Stimulated activated CD4-positive, alpha-beta T cell treated with anti-CD3 and anti-CD28 coated beads, TNF-alpha, amount 100 ng/mL, for 4 hours (primary cell): ENCODE results near the gene ATG4D.
A peak's percentile ranks its signal among the peaks of the same experiment; 100 is the strongest.

Experiments used
- DNase-seq, 3 experiments: peaks; one replicate each; pipeline ENCODE4 v3.0.0-alpha.2; 2020; ENCODE audit warnings: low read depth in 3 of 3

Gene ATG4D

DNA sequence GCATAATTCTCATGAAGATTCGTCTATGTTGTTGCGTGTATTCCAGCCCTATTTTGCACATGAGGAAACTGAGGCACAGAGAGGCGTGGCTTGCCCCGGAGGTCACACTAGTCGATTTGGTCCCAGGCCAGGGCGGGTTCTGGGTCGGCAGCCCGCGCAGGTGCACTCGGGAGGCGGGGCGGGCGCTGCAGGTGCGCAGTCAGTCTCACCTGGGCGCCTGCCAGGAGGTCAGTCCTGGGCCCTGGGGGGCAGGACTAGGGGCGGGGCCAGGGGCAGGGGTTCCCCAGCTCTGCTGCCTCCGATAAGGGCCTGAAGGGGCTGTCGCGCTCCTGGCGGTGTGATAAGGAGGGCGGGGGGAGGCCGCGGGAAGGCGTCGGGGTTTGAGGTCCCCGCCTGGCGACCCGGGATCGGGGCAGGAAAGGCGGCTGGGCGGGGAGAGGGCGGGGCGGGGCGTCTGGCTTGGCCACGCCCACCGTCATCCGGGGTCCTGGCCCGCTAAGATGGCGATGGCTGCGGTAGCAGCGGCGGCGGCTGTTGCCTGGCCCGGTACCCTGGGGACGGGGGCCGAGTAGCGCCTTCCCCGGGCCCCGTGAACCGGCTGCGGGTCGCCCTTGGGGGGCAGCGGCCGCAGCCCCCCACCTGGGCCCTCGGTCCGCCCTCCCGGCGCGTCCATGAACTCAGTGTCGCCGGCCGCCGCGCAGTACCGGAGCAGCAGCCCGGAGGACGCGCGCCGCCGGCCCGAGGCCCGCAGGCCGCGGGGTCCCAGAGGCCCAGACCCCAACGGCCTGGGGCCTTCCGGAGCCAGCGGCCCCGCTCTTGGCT is at the start of gene ATG4D:
ATG4D (plus strand) TSS at position 485 of the 822 bp plus-strand sequence; CDS start at position 672, 187 bp downstream.
- DNase-seq, result peak; percentile 55 to 80 (median 69)

DNA sequence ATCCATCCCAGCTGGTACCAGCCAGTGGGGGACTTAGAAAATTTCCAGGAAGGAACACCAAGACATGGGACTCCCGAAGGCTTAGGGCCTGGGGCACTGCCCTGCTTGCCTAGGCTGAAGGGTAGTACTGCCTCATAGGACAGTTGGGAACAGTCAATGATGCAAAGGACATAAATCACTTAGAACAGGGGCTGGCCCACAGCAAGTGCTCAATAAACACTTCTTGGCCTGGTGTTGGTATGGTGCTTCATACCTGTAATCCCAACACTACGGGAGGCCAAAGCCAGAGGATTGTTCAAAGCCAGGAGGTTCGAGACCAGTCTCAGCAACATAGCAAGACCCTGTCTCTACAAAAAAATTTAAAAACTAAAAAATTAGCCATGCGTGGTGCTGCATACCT is 46.3 kb upstream of the ATG4D start:
- no peak for DNase-seq

DNA sequence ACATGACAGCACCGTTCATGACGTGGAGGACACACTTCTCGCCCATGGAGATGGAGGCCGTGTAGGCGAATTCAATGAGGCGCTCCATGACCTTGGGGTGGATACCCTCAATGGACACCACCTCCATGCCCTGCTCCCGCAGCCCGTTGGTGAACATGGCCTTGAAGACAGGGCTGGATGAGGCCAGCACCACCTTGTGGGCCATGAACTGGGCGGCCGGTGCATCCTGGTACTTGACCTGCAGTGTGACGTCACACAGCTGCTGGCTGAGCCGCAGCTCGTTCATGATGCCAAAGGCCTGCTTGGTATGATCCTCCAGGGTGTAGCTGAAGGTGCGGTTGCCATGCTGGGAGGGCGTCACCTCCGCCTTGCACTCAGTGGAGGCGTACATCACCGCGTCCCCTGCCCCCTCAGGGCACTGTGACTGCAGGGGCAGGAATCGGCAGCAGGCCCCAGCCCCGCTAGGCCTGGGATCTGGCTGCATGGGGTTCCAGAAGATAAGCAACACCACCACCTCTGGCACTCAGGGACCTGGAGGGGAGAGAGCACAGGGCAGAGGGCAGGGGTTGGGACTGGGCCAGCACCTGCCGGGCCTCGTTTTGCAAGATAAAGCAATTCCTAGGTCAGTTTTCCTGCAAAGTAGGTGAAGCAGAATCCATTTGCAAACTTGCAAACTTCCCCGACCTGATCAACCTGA is 44.0 kb upstream of the ATG4D start:
- DNase-seq, result no peak

DNA sequence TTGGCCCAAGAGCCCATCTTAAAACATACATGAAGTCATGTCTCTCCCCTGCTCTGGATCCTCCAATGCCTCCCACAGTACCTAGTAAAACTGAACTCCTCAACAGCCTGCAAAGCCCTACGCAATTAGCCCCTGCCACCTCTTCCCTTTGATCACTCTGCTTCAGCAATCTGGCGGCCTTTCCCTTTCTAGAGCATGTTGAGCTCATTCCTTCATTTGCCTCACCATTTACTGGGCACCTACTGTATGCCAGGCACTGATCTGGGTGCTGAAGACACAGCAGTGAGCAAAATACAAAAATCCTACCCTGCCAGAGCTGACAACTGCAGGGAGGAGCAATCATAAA is 43.5 kb upstream of the ATG4D start:
- no peak for DNase-seq

DNA sequence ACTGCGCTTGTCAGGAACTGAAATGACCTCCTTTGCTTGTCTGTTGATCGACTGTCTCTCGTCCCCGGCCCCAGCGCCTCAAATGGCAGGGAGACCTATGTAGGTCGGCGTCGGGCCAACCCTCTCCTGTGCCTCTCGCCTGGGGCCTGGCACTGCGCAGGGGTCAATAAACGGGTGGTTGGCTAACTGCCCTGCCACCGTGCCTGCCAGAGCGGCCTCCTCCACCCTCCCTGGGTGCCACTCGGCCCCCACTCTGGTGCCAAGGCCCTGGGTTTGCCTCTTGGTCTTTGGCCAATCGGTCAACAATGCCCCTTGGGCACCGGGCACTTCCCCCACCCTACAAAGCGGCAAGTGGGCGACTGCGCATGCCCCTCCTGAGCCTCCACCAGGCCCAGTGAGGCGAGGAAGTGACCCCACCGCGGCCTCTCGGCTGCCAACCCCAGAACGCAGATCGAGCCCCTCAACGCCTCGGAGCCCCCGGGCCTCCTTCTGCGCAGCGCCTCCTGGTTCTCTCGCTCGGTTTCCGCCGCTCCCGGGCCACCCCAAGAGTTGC is 41.7 kb upstream of the ATG4D start:
- DNase-seq, result peak; percentile 12 to 47 (median 15)

DNA sequence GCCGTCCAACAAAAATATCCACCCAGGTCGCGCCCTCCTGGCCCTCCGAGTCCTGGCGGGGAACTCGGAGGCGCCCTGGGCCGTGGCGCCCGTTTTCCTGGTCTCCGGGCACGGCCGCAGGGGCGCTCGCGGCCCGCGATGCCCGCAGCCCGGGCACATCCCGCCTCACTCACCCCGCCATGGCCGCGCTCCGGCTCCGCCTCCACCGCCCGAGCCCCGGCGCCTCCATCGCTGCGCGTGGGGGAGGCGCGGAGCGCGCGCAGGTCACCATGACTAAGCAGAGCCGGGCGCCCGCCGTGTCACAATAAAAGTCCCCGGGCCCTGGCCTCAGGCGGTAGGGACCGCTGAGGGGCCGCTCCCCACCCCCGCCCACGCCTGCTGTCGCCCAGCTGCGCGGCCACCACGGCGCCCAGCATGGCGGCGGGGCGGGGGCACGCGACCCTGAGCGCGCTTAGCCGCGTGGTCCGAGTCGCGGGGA is 41.1 kb upstream of the ATG4D start:
- DNase-seq, result peak; percentile 81 to 82 (median 81)

DNA sequence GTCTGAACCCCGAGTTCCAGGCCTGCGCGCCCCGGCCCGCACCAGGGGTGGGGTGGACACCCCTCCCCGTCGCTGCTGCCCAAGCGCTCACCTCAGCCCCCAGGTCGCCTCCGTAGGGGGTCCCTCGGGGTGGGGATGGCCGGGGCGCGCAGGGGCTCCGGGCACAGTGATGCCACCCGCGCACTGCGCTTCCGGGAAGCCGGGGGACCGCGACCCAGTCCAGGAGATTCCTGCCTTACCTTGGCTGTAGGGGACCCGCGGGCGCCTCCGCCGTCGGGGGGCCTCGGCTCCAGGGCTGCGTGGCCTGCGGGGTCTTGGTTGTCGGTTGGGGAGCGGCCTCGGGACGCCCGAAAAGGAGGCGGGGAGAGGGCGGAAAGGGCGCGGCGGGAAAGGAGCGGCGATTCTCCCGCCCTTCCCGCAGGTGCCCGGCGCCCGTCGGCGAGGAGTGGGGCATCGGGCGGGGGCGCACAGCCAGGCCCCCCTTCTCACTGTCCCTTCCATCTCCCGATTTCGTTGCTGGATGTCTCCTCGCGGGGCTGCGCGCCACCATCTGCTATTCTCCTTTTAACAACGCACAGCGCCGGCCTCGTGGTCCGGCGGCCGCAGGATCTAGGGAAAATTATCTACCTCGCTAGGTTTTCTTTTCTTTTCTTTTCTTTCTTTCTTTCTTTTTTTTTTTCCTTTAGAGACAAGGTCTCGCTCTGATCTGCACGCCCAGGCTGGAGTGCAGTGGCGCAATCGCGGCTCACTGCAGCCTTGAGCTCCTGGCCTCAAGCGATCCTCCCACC is 40.5 kb upstream of the ATG4D start, which contains the start of gene KEAP1:
KEAP1 (minus strand) TSS at position 355 of the 788 bp plus-strand sequence. CDS start 3,323 bp downstream, outside the sequence.
- DNase-seq, result peak in 1 of 3 experiments; percentile 30

DNA sequence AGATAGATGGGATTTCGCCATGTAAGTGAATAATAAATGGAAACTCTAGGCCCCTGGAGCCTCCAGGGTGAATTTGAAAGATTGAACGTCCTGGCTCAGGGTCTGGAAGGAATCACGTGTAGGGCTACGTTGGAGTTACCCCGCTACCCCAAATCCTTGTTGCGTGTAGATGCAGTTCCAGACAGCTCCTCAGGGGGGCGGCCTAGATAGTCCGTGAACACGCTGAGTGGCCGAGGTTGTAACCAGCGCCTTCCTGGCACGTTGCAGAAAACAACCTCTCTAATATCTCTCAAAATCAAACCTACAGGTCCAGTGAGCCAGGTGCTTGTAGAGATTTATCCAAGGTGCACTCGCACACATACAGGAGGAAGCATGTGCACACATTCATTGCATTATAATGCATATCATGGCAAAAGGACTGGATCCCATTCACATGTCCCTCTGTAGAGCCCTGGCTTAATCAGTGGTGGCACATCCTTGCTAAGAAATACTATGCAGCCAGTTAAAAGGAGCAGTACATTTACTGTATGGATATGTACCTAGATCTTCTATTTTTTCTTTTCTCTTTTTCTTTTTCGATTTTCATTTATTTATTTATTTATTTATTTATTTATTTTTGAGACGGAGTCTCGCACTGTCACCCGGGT is 38.0 kb upstream of the ATG4D start:
- DNase-seq, result peak; percentile 65 to 74 (median 66)

DNA sequence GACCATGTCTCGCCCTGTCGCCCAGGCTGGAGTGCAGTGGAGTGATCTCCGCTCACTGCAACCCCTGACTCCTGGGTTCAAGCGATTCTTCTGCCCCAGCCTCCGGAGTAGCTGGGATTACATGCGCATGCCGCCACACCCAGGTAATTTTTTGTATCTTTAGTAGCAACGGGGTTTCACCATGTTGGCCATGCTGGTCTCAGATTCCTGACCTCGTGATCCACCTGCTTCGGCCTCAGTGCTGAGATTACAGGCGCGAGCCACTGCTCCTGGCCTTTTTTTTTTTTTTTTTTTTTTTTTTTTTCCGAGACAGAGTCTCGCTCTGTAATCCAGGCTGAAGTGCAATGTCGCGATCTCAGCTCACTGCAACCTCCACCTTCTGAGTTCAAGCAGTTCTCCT is 35.7 kb upstream of the ATG4D start:
- DNase-seq, result no peak

DNA sequence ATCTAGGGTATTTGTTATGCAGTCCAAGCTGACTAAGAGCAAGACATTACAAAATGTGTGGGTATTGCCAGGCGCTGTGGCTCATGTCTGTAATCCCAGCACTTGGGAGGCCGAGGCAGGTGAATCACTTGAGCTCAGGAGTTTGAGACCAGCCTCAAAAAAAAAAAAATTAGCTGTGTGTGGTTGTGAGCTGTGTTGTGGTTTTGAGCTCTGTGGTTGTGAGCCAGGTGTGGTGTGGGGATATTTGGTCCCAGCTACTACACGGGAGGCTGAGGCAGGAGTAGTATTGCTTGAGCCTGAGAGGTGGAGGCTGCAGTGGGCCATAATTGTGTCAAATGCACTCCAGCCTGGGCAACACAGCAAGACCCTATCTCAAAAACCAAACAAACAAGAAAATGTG is 35.0 kb upstream of the ATG4D start:
- no peak for DNase-seq

DNA sequence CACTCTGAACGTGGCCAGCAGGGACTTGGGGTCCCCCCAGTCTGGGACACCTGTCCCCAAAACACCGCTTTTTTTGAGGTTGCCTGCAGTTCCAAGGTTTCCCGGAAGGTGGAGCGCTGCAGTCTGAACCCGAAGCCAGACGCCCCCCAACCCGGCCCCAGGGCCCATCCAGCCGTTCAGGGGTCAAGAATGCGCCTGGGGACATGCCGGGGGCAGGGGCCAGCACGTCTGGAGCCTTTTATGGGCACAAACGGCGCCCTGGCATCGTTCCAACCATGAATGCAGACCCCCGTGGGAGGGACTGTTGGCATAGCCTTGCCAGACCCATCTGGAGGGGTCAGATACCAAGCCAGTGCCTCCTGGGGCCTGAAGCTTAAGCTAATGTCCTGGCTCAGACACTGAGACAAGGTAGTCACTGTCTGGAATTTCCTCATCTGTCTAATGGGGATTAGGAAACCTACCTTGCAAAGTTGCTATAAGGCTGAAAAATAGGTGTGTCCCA is 33.4 kb upstream of the ATG4D start:
- DNase-seq, result peak; percentile 32 to 38 (median 37)

DNA sequence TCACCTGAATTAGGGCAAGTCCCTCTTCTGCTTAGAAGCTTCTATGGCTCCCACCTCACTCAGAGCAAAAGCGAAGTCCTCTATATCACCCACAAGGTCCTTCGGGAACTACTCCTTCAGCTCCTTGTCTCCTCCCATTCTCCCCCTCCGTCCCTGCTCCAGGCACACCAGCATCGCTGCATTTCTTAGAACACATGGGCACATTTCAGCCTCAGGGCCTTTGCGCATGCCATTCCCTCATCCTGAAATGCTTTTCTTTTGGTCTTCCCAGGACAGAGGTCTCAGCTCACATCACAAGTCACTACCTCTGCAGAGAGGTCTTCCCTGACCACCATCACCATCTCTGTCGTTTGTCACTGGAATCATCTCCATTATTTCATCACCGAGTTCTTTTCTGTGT is 30.5 kb upstream of the ATG4D start:
- no peak for DNase-seq

DNA sequence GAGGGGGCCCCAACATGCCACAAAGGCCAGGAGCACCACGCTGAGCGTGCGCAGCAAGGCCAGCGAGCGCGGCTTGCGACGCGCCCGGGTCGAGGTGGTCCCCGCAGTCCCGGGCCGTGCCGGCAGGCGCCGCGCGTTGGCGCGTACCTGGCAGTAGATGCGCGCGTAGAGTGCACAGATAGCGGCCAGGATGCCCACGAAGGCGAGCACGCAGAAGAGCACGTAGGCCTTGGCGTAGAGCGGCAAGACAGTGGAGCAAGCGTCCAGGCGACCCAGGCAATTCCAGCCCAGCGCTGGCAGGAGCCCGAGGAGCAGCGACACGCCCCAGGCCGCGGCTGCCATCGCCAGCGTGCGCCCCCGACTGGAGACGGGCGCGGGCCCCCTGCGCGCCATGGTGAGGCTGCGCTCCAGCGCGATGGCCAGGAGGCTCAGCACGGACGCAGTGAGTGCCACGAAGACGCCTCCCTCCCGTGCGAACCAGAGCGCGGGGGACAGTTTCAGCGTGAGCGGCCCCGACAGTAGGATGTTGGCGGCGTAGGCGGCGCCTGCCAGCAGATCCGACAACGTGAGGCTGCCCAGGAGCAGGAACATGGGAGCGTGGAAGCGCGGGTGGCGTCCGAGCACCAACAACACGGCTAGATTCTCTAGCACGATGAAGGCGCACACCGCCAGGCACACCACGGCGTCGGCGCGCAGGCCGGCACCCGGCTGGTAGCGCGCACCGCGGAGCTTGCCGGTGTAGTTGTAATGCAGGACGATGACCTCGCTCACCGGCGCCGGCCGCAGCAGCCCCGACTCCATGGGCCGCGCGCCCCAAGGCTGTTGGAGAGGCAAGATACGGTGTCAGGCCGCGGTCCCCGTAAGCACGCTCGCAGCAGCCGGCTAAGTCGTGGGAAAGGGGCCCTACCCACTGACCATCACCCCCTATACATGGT is 29.2 kb upstream of the ATG4D start:
- DNase-seq, result no peak

DNA sequence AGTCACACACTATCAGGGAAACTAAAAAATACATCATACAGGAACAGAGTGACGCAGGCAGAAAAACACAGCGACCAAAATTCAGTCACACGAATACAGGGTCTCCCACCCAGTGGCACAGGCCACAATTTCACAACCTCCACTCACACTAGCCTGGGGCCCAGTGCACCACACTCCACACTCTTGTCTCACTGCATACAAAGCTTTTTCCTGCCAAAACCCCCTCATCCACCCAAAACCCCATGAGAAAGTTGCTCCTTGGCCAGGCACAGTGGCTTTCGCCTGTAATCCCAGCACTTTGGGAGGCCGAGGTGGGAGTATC is 27.7 kb upstream of the ATG4D start:
- no peak for DNase-seq

DNA sequence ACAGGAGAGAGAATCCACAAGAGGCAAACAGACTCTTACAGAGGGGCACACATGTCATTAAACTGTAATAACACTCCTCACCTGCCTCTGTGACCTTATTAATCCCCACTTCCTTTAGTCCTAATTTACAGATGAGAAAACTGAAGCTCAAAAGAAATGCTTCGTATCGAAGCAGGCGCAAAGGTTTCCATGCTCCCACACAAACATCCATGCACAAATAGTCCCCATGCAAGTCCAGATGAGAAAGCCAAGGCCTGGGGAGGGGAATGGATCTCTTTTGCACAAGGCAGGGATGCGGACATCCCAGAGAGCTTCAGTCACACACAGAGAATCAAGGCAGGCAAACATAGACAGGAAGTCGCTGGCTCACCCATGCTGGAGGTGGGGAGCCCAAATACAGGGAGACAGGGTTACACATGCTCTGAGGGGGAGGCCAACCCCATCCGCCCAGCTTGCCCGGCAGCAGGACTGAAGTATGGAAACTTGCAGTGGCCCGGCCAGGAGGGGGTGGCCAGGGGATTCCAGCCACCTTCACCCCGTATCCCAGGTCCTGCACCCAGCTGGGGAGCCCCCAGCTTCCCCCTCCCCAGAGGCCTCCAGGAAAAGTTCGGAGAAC is 26.9 kb upstream of the ATG4D start:
- no peak for DNase-seq

DNA sequence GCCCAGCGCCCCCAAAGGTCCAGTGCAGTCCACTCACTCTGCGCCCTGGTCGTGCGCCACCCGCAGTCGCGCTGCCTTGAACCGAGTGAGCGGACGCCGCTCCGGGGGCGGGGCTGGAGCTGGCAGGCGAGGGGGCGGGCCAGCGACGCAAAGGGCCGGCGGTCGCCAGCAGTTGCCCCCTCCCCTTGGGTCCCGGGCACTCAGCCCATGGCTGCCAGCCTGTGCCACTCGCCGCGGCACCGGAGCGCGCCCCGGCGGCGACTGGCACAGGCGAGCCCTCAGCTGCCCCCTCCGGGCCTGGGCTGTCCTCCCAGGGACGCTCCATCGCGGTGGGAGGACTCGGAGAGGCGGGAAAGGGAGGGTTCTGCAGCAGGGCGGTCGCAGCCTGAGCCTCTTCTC is 26.3 kb upstream of the ATG4D start, which contains the start of gene S1PR5:
S1PR5 (minus strand) TSS at position 87 of the 399 bp plus-strand sequence. CDS start 2,436 bp downstream, outside the sequence.
- DNase-seq, result no peak

DNA sequence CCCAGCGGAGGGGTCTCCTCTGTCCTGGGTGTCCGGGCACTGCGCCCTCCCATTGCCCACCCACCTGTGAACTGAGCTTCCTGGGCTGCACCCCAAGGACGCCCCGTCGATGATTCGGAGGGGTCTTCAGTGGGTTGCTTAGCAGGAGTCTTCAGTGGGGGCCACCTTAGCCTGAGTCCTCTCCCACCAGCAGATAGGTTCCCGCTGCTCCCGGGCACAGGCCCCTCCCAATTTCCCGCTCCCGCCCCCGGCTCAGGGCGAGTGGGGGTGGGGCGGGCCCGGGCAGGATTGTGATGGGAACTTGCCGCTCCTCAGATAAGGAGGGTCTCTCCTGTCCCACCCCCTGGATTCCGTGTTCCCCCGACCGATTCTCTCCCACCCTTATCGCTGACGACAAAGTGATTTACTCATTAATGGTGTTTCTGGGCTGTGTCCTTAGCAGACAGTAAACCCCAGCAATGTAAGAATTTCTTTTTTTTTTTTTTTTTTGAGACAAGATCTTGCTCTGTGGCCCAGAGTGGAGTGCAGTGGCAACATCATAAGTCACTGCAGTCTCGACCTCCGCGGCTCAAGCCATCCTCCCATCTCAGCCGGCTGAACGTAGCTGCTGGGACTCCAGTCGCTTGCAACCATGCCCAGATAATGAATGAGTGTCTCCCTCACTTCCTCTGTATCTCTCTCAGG is 25.8 kb upstream of the ATG4D start:
- DNase-seq, result no peak

DNA sequence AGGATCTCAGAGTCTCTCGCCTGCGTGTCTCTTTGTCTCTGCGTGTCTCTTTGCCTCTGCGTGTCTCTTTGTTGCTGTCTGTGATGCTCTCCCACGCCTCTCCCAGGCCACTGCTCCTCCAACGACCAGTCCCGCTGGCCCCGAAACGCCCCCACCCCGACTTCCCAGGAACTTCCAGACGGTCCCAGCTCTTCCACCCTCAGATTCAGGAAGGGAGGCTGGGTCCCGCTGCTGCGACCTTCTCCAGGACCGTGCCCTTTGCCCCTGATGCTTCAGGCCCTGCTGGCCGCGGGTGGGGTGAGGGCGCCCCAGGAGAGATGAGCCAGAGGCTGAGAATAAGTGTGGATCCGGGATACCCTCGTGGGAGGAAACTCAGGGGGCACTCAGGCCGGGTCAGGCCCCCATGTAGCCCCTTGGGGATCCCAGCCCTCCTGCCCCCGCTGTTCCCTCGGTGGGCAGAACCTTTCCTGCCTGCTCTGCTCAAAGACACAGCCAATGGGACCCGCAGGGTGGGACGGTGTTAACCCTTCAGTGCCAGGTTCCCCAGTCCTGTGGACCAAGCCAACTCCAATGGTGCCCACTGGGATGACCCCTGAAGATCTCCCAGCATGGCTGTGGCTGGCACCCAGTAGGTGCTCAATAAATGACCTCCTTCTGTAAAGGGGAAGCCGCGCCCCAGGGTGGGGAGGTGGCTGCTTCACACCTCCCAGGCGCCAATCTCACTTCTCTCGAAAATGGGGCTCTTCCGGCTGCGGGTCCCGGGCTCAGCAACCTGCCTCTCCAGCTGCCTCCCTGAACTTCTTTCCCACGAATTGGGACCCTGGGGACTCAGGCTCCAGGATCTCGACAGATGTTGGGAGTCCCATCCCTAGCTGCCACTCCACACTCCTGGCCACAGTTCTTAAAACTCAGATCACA is 25.0 kb upstream of the ATG4D start:
- no peak for DNase-seq
